ENCODE data around the gene MALL. TPM values are rescaled to one million over a fixed set of nuclear protein-coding genes. Genes with fewer than 3 reads are reported as not detected.

MALL gene
- 0.30 and 1.2 TPM in 2 replicates for total RNA-seq

DNA sequence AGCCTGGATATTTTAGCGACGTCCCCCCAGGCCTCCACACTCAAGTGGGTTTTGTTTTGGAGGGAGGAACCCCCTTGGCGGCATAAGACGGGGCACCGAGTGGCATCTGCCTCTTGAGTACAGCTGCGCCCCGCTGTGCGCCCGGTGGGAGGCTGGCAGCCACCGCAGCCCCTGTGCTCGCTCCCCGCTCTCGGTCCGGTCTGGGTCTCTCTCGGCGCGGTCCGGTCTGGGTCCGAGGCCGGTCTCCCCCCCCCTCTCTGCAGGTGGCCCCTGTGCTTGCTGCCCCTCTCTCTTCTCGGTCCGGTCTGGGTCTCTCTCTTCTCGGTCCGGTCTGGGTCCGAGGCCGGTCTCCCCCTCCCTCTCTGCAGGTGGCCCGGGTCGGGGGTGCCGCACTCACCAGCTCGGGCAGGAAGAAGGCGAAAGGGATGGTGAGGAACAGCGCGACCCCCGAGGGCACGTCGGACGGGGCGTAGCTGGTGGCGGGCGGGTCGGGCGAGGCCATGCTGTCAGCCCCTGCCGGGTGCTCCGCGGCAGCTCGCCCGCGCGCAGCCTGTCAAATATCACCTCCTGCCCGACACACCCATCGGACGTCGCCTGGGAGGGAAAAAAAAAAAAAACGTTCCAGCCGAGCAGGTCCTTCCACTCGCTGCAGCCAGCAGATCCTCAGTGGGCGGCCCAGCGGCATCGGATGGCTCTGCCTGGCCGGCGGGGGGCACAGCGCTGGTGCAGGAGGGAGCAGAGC is at the start of gene MALL:
MALL (minus strand) TSS at position 532 of the 742 bp plus-strand sequence; CDS start at position 502, 30 bp downstream.

Other genes with a start within 250 kb of the MALL start
- 3.6 and 10.8 TPM in 2 replicates for gene LIMS3, start 217.1 kb downstream of the MALL start, total RNA-seq
- 3.6 and 5.0 TPM in 2 replicates for gene NPHP1, start 89.2 kb upstream of the MALL start, total RNA-seq
- gene MTLN, start 96.7 kb upstream of the MALL start, total RNA-seq, result 20.7 and 42.2 TPM in 2 replicates